ENCODE results near the gene NELL1.

NELL1 gene

DNA sequence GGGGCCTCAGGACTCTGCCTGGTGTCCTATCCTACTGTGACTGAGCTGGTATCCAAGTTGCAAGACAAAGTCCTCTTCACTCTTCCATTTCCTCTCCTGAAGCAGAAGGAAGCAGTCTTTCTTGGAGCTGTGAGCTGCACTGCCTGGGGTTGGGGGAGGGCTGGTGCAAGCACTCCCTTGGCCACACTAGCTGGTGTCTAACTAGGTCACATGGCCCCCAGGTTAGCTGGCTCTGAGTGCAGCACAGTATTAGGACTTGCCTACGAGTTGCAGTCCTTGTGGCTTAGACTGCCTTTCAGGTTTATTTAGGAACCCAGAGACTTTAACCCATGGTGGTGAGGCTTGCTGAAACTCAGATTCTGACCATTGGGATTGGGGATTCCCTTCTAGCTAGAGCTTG lies 138.9 kb downstream of the NELL1 start:
- no peak overlapping the region for H3K4me3 Mint-ChIP-seq
- no peaks in the 10 kb centered on the region for H3K27me3 Mint-ChIP-seq (ENCODE audit: low read depth, poor library complexity)
- no peaks in the 10 kb centered on the region for H3K36me3 Mint-ChIP-seq (ENCODE audit: low read depth)
- no peak overlapping the region for H3K27ac Mint-ChIP-seq
- no peak for DNase-seq
- H3K4me1 Mint-ChIP-seq = no peaks in the 10 kb centered on the region
- TF ChIP-seq, protein P1, sequence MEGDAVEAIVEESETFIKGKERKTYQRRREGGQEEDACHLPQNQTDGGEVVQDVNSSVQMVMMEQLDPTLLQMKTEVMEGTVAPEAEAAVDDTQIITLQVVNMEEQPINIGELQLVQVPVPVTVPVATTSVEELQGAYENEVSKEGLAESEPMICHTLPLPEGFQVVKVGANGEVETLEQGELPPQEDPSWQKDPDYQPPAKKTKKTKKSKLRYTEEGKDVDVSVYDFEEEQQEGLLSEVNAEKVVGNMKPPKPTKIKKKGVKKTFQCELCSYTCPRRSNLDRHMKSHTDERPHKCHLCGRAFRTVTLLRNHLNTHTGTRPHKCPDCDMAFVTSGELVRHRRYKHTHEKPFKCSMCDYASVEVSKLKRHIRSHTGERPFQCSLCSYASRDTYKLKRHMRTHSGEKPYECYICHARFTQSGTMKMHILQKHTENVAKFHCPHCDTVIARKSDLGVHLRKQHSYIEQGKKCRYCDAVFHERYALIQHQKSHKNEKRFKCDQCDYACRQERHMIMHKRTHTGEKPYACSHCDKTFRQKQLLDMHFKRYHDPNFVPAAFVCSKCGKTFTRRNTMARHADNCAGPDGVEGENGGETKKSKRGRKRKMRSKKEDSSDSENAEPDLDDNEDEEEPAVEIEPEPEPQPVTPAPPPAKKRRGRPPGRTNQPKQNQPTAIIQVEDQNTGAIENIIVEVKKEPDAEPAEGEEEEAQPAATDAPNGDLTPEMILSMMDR (IDR thresholded peaks at IDR 0.05) = no peak
- peaks cover 5% of the 10 kb centered on the region for H3K9me3 Mint-ChIP-seq

DNA sequence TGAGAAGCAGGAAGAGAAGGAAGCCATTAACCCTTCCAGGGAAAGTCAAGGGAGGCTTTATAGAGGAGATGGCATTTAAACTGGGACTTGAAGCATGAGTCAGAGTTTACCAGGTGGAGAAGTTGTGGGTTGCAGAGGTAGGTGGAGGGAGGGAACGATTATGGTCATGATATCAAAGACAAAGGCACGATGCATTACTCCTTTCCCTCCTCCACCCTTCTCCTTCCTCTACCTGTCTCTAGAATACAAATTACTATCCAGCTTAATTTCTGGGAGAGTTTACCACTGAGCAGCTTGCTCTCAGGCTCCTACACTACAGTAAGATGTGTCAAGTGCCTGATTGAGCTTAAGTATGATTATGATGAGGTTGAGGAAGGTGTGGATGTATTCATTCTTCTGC lies 151.7 kb downstream of the NELL1 start:
- H3K36me3 Mint-ChIP-seq (ENCODE audit: low read depth) = no peaks in the 10 kb centered on the region
- peaks cover 4% of the 10 kb centered on the region for H3K27me3 Mint-ChIP-seq (ENCODE audit: low read depth, poor library complexity)
- H3K4me1 Mint-ChIP-seq = no peaks in the 10 kb centered on the region
- H3K4me3 Mint-ChIP-seq = no peak overlapping the region
- H3K9me3 Mint-ChIP-seq = no peaks in the 10 kb centered on the region
- H3K27ac Mint-ChIP-seq = no peak overlapping the region
- TF ChIP-seq, protein P1 (IDR thresholded peaks at IDR 0.05) = no peak
- no peak for DNase-seq

DNA sequence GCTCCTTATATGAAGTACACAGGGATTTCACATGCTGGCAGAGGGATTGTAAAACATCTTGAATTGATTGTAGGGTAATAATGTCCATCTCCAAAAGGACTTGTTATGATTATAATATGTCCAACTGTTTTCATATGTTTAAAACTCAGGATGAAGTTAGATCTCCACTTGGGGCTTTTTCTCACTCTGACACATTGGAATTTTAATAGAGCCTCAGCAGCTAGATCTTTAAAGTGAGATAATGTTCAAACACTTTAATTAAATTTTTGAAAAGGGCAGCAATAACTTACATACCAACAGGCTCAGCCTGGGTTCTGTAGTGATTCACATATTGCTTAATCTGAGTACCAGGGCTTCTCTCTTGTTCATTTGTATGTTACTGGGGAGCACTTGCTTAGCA lies 152.1 kb downstream of the NELL1 start:
- DNase-seq = no peak
- Mint-ChIP-seq H3K4me3 (no peak overlapping the region), H3K27me3 (ENCODE audit: low read depth, poor library complexity) (peaks cover 4% of the 10 kb centered on the region), H3K36me3 (ENCODE audit: low read depth) (no peaks in the 10 kb centered on the region), H3K27ac (no peak overlapping the region), H3K4me1 (no peaks in the 10 kb centered on the region), H3K9me3 (no peaks in the 10 kb centered on the region)
- TF ChIP-seq, protein P1 (IDR thresholded peaks at IDR 0.05) = no peak

DNA sequence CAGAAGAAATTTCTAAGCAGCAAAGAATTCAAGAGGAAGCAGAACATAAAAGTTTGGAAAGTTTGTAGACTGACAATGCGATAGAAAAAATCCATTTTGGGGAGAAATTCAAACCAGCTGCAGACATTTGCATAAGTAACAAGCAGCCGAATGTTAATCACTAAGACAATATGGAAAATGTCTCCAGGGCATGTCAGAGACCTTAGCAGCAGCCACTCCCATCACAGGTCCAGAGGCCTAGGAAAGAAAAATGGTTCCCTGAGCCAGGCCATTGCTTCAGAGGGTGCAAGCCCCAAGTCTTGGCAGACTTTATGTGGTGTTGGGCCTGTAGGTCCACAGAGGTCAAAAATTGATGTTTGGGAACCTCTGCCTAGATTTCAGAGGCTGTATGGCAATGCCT lies 155.4 kb downstream of the NELL1 start:
- no peak overlapping the region for H3K27ac Mint-ChIP-seq
- H3K9me3 Mint-ChIP-seq = no peaks in the 10 kb centered on the region

DNA sequence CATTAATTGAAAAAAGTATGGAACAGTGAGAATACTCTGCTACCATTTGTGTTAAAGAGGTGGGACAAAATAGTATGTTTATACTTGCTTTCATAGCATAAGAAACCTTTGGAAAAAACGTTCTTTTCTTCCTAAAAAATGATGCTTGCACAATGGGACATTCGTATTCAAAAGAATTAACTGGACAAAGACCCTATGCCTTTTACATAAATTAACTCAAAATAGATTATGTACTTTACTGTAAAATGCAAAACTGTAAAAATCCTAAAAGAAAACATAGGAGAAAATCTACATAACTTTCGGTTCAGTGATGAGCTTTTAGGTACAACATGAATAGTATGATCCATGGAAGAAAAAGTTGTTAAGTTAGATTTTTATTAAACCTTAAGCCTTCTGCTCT lies 166.2 kb downstream of the NELL1 start:
- no peak overlapping the region for H3K27ac Mint-ChIP-seq
- no peaks in the 10 kb centered on the region for H3K4me1 Mint-ChIP-seq
- TF ChIP-seq, protein P1 (IDR thresholded peaks at IDR 0.05) = no peak
- H3K4me3 Mint-ChIP-seq = no peak overlapping the region
- H3K27me3 Mint-ChIP-seq (ENCODE audit: low read depth, poor library complexity) = no peaks in the 10 kb centered on the region
- no peak for DNase-seq
- no peaks in the 10 kb centered on the region for H3K9me3 Mint-ChIP-seq
- no peaks in the 10 kb centered on the region for H3K36me3 Mint-ChIP-seq (ENCODE audit: low read depth)

More for the DNA sequence above, 155.4 kb downstream of the NELL1 start:
- H3K4me1 Mint-ChIP-seq = no peaks in the 10 kb centered on the region
- H3K36me3 Mint-ChIP-seq (ENCODE audit: low read depth) = no peaks in the 10 kb centered on the region
- DNase-seq = no peak
- H3K27me3 Mint-ChIP-seq (ENCODE audit: low read depth, poor library complexity) = peaks cover 7% of the 10 kb centered on the region
- H3K4me3 Mint-ChIP-seq = no peak overlapping the region
- TF ChIP-seq, protein P1 (IDR thresholded peaks at IDR 0.05) = no peak

DNA sequence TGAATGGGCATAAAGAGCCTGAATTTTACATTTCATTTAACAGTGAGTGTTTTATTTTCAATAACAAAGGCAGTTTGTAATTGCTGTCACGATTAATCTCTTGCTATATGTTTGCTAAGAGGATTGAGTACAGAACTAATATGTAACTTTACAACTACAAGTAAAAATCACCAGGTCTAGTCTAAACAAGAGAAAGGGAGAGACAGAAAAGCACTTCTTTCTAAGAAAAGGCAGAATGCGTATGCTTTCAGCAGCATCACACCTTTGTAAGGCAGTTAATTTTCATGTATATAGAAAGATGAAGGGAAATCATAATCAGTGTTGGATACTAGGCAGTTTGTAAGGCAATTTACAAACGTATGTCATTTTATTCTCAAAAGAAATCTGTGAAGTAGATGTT lies 169.8 kb downstream of the NELL1 start:
- H3K27ac Mint-ChIP-seq = no peak overlapping the region
- no peak overlapping the region for H3K4me3 Mint-ChIP-seq
- peaks cover 7% of the 10 kb centered on the region for H3K27me3 Mint-ChIP-seq (ENCODE audit: low read depth, poor library complexity)
- H3K36me3 Mint-ChIP-seq (ENCODE audit: low read depth) = no peaks in the 10 kb centered on the region
- no peaks in the 10 kb centered on the region for H3K9me3 Mint-ChIP-seq
- no peak for DNase-seq
- TF ChIP-seq, protein P1 (IDR thresholded peaks at IDR 0.05) = no peak
- no peaks in the 10 kb centered on the region for H3K4me1 Mint-ChIP-seq
